ENCODE data around the gene LENG9.

The LENG9 gene

GRCh38 chr19:54414156-54414555, 49.4 kb downstream of the LENG9 start:
- TF ChIP-seq CTCF (IDR thresholded peaks at IDR 0.05; ENCODE audit: extremely low read depth, missing control alignments), result no peak
- DNase-seq (ENCODE audit: low spot score), result no peak

GRCh38 chr19:54412877-54413276, 50.7 kb downstream of the LENG9 start:
- TF ChIP-seq CTCF (IDR thresholded peaks at IDR 0.05; ENCODE audit: extremely low read depth, missing control alignments), result no peak
- no peak for DNase-seq (ENCODE audit: low spot score)

Data from GM20000 (cell line).